GM18867 (cell line): ENCODE data around the gene MCM5.
"Not testable (repeated sequence)": the region's sequence is repeated elsewhere in the genome, so short reads cannot be mapped to it uniquely, and the experiment has no call there.

Experiments
- ATAC-seq: cut with Tn5 transposase; IDR thresholded peaks from one replicate; pipeline ENCODE4 v1.9.1; 2021; ENCODE audit warnings: mild to moderate bottlenecking, moderate library complexity; ENCODE audit not compliant: unreplicated experiment

Gene MCM5

DNA sequence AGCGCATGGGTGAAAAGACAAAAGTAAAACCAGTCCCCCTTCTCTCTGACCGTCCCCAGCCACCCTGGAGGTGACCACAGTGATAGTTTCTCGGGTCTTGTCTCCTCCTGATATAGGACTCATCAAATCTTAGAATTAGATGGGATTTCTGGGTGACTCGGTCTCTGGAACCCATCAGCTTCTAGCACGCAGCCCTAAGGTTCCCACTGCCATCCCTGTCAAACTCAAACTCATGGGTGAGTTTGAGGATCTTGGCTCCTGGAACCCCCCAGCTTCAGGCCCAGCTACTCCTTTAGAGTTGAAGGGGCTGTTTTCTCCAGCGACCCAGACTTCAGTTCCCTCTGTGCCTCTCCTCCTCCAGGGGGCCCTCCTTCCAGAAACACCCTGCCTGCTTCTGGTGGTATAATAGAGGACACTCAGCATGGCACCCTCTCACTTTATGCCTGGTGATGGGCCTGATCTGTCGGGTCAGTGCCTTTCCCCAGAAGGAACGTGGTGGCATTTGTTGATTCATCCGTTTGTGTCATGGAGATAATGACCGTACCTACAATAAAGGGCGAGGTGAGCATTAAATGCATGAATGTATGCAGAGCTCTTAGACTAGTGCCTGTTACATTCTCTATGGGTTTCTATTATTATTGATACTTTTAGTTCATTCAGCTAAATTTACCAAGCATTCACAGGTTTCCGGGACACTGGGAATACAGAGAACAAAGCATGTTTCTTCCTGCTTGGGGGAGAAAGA lies 31.7 kb downstream of the MCM5 start:
- no peak for ATAC-seq

DNA sequence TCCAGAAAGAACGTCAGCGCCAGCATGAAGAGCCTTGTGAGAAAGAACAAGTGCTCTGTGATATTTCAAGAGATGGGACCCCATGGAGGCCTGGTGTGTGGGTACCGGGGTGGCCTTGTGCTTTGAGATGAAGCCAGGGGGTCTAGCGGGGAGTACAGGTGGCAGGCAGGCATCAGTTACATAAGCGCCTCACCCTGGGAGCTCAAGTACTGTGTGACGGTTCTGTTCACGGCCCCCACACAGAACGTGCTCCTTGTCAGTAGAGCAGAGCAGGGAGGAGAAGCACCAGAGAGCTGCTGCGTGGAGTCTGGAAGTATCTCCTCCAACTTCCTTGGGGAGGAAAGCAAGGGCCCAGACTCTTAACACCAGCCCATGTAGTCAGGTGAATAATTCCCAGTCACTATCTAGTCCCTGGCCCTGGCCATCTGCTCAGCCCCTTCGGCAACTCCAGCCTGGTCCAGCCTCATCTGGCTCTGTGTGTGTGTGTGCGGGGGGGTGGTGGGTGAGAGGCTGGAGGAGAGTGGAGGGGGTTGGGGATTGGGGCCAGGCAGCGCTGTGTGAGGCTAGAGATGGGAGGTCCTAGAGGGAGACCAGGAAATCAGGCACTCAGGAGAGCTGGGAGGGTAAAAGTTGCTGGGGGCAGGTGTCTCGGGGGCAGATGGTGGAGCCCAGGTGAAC lies 32.4 kb downstream of the MCM5 start:
- ATAC-seq, result no peak

DNA sequence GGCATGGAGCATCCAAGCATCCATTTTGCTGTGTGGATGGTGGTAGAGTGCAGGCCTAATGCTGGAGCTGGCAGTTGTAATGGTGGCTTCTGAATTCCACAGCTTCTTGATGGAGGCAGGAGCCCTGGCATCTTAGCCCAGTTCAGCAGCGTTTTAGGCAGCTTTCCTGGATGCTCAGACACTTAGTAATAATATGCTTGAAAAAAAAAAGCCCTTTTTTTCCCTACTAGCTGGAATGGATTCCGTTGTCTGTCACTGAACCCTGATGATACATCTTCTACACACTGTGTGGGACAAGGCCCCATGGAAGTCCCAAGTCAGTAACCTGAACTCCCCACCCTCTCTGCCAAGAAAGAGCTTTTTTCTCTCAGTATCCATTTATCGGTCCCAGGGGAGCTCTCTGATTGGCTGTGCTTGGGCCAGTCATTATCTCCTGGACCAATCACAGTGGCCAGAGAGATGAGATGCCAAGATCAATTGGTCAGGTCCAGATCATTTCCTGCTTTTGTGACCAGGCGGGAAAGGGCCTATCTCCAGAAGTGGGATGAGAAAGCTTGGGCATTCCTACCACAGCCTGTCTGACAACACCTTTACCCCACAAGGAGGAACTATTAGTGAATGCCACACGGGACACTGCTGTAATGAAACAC lies 34.2 kb downstream of the MCM5 start:
- no peak for ATAC-seq

DNA sequence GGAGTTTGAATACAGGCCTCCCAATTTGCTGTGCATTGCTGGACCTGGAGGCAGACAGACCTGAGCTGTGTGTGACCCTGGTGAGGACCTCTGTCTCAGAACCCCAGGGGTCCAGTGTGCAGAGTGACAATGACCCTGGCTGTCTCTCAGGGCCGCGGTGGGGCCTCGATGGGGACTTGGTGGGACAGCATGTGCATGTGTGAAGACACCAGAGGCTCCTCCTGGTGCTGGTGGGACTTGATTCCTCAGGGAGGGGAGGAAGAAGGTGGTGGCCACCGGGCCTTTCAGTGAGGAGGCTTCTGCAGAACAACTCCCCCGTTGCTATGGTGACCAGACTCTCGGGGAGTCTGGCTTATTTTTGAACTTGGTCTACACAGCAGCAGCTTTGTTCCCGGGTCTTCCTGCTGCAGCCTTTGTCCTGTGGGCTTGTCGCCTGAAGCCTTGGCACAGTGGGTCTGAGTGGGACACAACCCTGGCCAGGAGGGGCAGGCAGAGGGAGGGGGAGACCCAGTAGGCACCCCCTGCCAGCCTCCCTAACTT lies 35.3 kb downstream of the MCM5 start:
- ATAC-seq, result no peak

DNA sequence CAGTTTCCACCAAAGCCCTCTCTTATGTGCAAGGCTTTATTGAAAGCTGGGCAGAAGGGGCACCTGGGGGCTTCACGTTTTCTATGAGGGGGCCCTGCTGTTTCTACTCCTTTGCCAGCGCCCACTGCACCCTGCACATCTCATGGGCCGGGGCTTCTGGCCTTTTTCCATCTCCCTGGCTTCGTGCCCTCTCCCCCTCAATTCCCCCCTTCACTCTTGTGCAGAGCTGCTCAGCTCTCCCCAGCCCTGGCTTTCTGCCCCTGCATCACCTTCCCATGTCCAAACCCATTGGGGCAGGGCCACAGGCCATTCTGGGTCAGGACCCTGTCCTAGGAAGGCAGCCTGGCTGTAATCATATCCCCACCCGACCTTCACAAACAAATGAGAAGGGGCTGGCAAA lies 36.5 kb downstream of the MCM5 start:
- no peak for ATAC-seq

DNA sequence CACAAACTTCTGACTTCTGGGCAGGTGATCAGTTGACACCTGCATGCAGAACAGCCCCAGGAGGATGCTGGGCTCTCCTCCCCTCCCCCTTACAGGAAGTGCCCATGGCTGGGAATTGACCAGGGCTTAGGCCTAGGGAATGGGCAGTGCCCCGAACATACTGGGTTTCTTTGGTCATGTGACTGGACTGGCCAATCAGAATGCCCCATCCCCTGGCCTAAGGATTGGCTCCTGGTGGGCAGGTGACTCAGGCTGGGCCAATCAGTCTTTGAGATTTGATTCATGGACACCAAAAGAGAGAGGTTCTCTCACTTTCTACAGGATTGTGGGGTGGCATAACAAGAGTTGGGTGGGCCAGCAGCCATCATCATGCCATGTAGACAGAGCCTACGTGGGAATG lies 37.1 kb downstream of the MCM5 start:
- ATAC-seq, result no peak

DNA sequence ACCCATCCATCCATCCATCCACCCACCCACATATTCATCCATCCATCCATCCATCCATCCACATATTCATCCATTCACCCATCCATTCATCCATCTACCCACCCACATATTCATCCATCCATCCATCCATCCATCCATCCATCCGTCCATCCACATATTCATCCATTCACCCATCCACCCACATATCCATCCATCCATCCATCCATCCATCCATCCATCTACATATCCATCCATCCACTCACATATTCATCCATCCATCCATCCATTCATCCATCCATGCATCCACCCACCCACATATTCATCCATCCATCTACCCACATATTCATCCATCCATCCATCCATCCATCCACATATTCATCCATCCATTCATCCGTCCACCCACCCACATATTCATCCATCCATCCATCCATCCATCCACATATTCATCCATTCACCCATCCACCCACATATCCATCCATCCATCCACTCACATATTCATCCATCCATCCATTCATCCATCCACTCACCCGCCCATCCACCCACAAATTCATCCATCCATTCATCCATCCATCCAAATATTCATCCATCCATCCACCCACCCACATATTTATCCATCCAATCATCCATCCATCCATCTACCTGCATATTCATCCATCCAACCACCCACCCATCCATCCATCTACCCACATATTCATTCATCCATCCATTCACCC lies 38.9 kb downstream of the MCM5 start:
- not testable (repeated sequence) for ATAC-seq

DNA sequence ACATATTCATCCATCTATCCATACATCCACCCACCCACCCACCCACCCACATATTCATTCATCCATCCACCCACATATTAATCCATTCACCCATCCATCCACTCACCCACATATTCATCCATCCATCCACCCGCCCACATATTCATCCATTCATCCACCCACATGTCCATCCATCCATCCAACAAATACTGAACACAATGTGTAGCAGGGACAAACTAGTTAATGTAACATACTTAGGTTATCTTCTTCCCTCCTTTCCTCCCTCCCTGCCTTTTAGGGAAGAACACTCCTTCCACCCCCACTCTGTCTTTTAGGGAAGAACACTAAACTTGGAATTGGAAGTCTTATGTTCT lies 39.4 kb downstream of the MCM5 start:
- ATAC-seq, result no peak

DNA sequence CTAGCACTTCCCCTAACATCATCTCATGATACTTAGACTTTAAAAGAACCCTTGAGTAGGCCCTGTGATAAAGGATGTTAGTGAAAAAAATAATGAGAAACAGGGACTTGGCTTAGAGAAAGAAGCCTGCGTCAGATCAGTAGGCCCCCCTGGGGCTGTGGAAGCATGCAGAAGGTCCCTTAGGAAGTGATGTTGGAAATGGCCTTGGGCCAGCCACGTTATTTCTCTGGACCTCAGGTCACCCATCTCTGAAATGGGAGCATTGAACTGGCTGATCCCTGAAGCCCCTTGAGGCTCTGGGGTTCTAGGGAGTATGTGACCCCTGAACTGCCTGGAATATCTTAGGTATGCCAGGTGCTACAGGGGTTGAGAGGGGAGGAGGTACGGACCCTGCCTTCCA lies 40.2 kb downstream of the MCM5 start:
- ATAC-seq, result no peak

DNA sequence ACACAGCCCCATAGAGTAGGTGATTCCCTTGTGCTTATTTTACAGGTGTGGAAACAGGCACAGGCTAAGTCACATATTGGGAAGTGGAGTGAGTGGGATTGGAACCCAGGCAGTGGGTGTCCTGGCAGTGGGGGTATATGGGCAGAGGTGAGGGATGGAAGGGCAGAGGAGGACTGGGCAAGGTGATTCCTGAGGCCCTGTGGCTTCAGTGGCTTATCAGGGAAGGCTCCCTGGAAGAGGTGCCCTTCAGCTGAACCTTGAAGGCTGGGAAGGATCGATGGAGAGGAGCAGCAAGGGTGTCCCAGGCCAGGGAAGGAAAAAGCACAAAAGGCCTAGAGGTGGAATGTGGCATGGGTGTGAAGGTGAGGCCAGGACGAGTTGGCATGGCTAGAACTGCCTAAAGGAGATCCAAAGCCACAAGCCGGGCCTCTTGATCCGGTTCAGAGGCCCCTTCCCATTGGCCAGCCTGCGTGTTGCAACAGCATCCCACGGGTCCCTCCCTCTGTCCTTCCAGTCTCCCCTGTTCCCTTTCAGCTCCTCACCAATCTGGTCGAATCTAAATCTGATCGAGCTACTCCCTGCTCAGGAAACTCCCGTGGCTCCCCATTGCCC lies 41.7 kb downstream of the MCM5 start:
- ATAC-seq, result no peak

DNA sequence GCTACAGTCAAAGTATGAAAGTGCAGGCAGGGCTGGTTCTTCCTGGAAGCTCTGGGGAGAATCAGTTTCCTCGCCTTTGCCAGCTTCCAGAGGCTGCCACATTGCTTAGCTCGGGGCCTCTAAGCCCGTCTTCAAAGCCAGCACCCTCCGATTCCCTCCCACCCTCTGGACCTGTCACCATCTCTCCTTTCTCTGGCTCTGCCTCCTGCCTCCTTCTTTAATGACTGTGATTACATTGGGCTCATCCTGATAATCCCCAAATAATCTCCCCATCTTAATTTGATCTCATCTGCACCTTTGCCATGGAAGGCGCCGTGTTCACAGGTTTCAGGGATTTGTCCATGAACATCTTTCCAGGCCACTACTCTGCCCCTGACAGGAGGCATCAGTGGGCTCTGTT lies 42.5 kb downstream of the MCM5 start:
- ATAC-seq, result no peak

DNA sequence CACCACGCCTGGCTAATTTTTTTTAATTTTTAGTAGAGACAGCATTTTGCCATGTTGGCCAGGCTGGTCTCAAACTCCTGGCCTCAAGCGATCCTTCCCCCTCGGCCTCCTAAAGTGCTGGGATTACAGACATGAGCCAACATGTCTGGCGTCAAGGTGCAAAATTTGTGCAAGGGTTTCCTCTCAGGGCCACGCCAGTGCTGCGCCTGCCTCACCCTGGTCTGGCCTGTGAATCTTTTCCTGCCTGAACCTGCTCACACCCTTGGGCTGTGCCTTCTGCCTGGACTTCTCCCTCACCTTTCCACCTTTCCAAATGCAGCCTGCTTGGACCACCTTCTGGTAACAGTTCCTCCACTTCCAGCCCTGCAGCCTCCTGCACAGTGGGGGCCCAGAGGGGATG lies 43.4 kb downstream of the MCM5 start:
- ATAC-seq, result no peak

DNA sequence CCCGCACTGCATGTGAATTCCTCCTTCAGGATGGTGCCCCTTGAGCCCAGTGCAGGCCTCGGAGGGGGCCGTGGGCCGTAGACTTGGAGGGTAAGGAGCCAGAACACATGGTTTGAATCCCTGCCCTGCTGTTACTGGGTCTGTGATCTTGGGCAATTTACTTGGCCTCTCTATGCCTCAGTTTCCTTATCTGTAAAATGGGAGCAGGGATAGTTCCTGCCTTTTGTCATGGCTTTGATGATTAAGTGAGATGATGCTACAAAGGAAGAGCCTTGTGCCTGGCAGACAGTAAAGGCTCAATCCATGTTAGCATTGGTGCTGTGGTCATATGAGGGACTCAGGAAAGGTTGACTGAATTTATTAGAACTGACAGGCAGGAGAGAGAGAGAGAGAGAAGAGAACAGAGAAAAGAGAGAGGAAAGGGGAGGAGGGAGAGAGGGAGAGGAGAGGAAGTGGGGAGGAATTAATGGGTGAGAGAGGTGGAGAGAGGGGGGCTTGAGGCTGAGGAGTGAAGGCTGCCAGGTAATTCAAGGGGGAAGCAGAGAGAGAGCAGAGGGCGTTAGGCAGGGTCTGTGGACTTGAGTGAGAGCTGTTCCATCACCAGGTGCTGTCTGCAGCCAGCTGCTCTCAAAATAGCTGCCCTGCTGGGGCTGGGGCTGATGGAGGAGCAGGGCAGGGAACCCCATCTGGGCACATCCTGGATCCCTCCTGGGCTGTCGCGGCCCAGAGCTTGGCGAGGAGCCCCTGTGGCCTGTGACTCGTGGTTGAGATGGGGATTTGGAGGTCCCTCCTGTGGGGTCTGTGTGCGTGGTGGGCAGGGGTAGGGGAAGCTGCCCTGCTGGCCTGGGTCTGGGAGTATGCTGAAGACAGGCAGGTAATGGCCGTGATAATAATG lies 44.1 kb downstream of the MCM5 start:
- no peak for ATAC-seq

DNA sequence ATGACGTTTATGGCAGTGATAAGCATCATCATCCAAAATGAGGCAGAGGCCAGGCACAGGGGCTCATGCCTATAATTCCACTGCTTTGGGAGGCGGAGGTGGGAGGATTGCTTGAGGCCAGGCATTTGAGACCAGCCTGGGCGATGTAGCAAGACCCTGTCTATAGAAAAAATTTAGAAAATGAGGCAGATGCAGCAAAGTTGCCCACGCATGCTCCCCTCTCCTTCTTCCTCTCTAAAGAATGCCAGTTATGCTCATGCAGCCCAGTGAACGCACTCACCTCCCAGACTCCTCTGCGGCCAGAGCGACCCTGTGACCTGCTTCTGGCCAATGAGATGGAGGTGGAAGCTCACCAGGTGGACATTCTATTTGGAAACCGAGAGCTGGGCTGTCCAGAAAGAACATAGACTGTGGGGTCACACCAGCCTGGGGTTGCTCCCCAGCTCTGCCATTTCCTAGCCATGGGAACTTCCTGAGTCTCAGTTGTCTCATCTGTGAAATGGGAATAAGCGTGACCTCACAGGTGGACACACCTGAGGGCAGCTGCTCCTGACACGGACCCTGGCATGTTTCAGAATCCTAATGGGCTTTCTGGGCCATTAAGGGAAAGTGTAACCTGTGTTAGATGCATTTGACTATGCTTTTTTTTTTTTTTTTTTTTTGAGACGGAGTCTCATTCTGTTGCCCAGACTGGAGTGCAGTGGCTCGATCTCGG lies 44.9 kb downstream of the MCM5 start:
- no peak for ATAC-seq

DNA sequence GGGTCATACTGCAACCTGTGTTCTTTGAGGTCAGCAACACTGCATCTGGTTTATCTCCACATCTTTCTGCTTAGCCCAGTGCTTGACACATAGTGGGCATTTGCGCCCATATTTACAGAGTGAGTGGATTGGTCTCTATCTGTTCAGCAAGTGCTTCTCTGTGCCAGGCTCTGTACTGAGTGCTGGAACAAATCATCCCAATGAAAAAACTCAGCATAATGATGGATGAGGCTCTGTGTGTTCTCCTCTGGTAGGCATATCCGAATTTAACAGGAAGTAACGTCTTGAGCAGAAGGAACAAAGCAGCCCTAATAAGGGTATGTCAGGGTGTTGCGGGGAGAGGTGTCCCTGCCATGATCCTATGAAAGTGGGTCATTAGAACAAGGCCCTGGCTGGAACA lies 46.0 kb downstream of the MCM5 start:
- ATAC-seq, result no peak

DNA sequence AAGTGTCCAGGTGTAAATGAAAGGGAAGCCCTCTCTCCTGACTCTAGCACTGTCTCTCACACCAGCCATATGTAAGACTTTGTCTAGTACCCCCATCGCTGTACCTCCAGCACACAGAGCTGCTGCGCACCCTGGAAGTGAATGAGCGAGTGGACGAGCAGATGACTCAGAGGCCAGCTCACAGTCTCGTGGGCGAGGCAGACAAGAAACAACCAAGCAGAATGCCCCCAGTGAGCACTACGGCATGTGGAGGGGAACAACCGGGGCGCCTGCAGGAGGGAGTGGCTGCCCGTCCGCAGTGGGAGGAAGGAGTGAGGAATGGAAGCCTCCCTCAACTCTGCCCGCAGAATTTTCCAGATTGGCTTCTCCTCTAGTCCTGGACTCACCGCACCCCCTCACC lies 46.4 kb downstream of the MCM5 start:
- no peak for ATAC-seq

DNA sequence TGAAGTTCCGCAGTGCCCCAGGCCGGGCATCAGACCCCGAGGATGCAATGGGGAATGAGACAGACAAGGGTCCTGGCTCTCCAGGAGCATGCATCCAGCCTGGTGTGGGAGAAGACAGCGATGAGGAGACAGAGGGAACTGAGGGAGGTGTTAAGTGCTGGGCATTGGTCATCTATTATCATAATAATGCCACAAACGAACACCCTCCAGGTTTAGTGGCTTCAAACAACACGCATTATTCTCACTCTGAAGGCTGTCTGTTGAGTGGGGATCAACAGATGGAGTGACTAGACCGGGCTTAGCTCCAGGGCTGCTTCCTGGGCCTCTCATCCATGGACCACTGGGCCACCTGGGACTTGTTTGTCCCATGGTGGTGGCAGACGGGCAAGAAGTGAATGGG lies 48.6 kb downstream of the MCM5 start:
- ATAC-seq, result no peak

DNA sequence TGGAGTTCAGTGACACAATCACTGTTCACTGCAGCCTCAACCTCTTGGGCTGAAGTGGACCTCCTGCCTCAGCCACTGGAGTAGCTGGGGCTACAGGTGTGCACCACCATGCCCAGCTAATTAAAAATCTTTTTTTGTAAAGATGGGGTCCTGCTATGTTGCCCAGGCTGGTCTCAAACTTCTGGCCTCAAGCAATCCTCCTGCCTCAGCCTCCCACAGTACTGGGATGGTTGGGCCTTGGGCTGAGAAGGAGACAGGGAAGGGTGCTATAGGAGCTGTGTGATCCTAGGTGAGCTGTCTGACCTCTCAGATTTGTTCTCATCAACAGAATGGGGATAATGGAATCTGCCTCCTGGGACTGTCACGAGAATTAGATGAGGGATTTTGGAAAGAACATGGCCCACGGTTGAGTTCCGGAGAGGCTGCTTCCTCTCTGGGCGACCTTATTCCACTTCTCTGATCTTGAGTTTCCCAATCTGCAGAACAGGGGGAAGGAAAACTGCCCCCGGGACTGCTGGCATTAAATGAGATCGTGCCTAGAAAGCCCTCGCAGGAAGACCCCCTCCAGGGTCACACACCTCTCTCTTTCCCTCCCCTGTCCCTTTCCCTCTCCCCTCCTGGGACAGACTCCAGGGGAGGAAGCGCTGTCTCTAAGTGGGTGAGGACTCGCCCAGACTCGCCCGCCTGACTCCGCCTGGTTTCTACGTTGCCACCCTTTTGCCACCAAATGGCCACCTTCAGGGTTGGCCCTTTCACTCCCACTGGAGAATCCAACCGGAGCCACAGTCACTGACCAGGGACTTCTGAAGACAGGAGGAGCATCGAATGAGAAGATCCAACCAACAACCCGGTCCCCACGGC lies 50.1 kb downstream of the MCM5 start:
- ATAC-seq, result no peak
